HCT116 (cell line): ENCODE results near the gene SYNJ2. TPM values are rescaled to one million over a fixed set of nuclear protein-coding genes. Genes with fewer than 3 reads are reported as not detected.
A peak's percentile ranks its signal among the peaks of the same experiment; 100 is the strongest.

Experiments used
- ATAC-seq: fragments of 200-7000 bp; cut with Tn5 transposase; 2 replicates; pipeline ENCODE4 v1.9.1; 2020; ENCODE audit warnings: mild to moderate bottlenecking, moderate library complexity
- BruUV-seq: library from RNA; stranded (reverse); fragments of 400-500 nt; replicated peaks from 2 replicates; lab custom pipeline; 2021; lab: Mats Ljungman, UMichigan
- CTCF ChIA-PET: fragments of 300-600 bp; sonication (Branson Sonifier 250); formaldehyde crosslinking; loops from one replicate; lab custom pipeline; 2021; ENCODE audit warnings: antibody characterized with exemption; lab: Charles Lee
- POLR2A ChIA-PET: fragments of 300-600, 350-600 bp; sonication (Branson Sonifier 250); formaldehyde crosslinking; loops from one replicate; lab custom pipeline; 2021; ENCODE audit warnings: antibody characterized with exemption; lab: Charles Lee
- RAD21 ChIA-PET, 2 experiments: fragments of 300-600 bp; sonication (Branson Sonifier 250); formaldehyde crosslinking; loops; one replicate each; lab custom pipeline; 2023; ENCODE audit warnings: low total read pairs in 2 of 2; ENCODE audit not compliant: uncharacterized antibody in 2 of 2, unreplicated experiment in 2 of 2, low non-redundant PET in 1 of 2; lab: Charles Lee
- DNase-seq: peaks from one replicate; pipeline ENCODE4 v3.0.0-alpha.2; 2010; ENCODE audit warnings: low read depth, low spot score
- H2AFZ ChIP-seq: fragments of 200-600 bp; shearing (Covaris generic), sonication (generic); 2 replicates; pipeline ENCODE4 v1.6.1; 2017; ENCODE audit warnings: low read depth, mixed run types, mixed read lengths, antibody characterized with exemption, low read length; ENCODE audit not compliant: poor library complexity, severe bottlenecking
- H3K27ac ChIP-seq: 2 replicates; pipeline ENCODE4 v1.5.1; 2012; ENCODE audit warnings: low read depth, low read length
- H3K27me3 ChIP-seq: fragments of 200-600 bp; sonication (generic); 2 replicates; pipeline ENCODE4 v1.6.1; 2016; ENCODE audit warnings: mixed run types, low read length, mixed read lengths; ENCODE audit not compliant: insufficient read depth
- H3K36me3 ChIP-seq, 2 experiments: fragments of 200-500 bp in 1 of 2; fragments of 200-600 bp in 1 of 2; sonication (Bioruptor generic) in 1 of 2; sonication (generic) in 1 of 2; 2 replicates each; pipeline versions ENCODE4 v1.5.1 to v1.6.1; 2014 to 2016; ENCODE audit warnings: low read length in 2 of 2, inconsistent platforms in 1 of 2, mixed read lengths in 1 of 2, mixed run types in 1 of 2; ENCODE audit not compliant: insufficient read depth in 2 of 2, control insufficient read depth in 1 of 2
- H3K4me1 ChIP-seq, 2 experiments: fragments of 200-600 bp in 1 of 2; sonication (generic) in 1 of 2; 2 replicates each; pipeline versions ENCODE4 v1.5.1 to v1.6.1; 2012 to 2017; ENCODE audit warnings: low read length in 2 of 2, inconsistent platforms in 1 of 2, mild to moderate bottlenecking in 1 of 2, mixed read lengths in 1 of 2, mixed run types in 1 of 2, moderate library complexity in 1 of 2; ENCODE audit not compliant: insufficient read depth in 2 of 2, control insufficient read depth in 1 of 2
- H3K4me2 ChIP-seq: fragments of 200-600 bp; sonication (generic); 2 replicates; pipeline ENCODE4 v1.6.1; 2017; ENCODE audit warnings: mixed run types, low read length, mixed read lengths
- H3K4me3 ChIP-seq, 2 experiments: fragments of 200-600 bp in 1 of 2; sonication (generic) in 1 of 2; replicated peaks in 1 of 2; 2 replicates each; pipeline ENCODE4 v1.5.1; 2011 to 2016; ENCODE audit warnings: low read length in 2 of 2, control low read depth in 1 of 2, low read depth in 1 of 2, mild to moderate bottlenecking in 1 of 2, mixed read lengths in 1 of 2, mixed run types in 1 of 2
- H3K79me2 ChIP-seq: fragments of 200-600 bp; sonication (generic); 2 replicates; pipeline ENCODE4 v1.6.1; 2017; ENCODE audit warnings: mild to moderate bottlenecking, mixed run types, low read length, moderate library complexity, mixed read lengths; ENCODE audit not compliant: insufficient read depth
- H3K9ac ChIP-seq: fragments of 200-600 bp; sonication (generic); 2 replicates; pipeline ENCODE4 v1.6.1; 2016; ENCODE audit warnings: low read length, mixed read lengths
- H3K9me2 ChIP-seq: fragments of 200-600 bp; sonication (generic), shearing (Covaris generic); 2 replicates; pipeline ENCODE4 v1.6.1; 2017; ENCODE audit warnings: mixed run types, mild to moderate bottlenecking, moderate library complexity; ENCODE audit not compliant: insufficient read depth
- H3K9me3 ChIP-seq, 2 experiments: fragments of 200-500 bp in 1 of 2; fragments of 200-600 bp in 1 of 2; sonication (Bioruptor generic) in 1 of 2; sonication (generic) in 1 of 2; 2 replicates each; pipeline ENCODE4 v1.6.1; 2014 to 2017; ENCODE audit warnings: low read length in 2 of 2, mixed read lengths in 2 of 2, inconsistent platforms in 1 of 2, low read depth in 1 of 2, mild to moderate bottlenecking in 1 of 2, mixed run types in 1 of 2, moderate library complexity in 1 of 2; ENCODE audit not compliant: control insufficient read depth in 1 of 2, insufficient read depth in 1 of 2
- H4K20me1 ChIP-seq: fragments of 200-600 bp; sonication (generic), shearing (Covaris generic); 2 replicates; pipeline ENCODE4 v1.6.1; 2017; ENCODE audit warnings: mixed run types, mild to moderate bottlenecking, moderate library complexity; ENCODE audit not compliant: insufficient read depth
- ATF3 ChIP-seq: IDR thresholded peaks from 2 replicates; pipeline ENCODE4 v1.6.1; 2012
- CTCF ChIP-seq, 3 experiments: fragments of 200-600 bp in 1 of 3; sonication (generic) in 1 of 3; IDR thresholded peaks in 2 of 3; conservative IDR thresholded peaks in 1 of 3; 2 replicates each; pipeline ENCODE4 v1.5.1; 2012 to 2017; ENCODE audit warnings: low read depth in 2 of 3, low read length in 2 of 3, antibody characterized with exemption in 1 of 3, borderline replicate concordance in 1 of 3, control low read depth in 1 of 3, mild to moderate bottlenecking in 1 of 3, mixed read lengths in 1 of 3, mixed run types in 1 of 3, moderate library complexity in 1 of 3; ENCODE audit not compliant: insufficient read depth in 1 of 3
- POLR2AphosphoS5 ChIP-seq: IDR thresholded peaks from 2 replicates; pipeline ENCODE4 v1.6.1; 2011; ENCODE audit warnings: mild to moderate bottlenecking, low read depth, low read length, moderate library complexity
- RAD21 ChIP-seq: IDR thresholded peaks from 2 replicates; pipeline ENCODE4 v1.6.1; 2012; ENCODE audit warnings: low read depth, mild to moderate bottlenecking
- SIN3A ChIP-seq: IDR thresholded peaks from 2 replicates; pipeline ENCODE4 v1.6.1; 2012; ENCODE audit warnings: low read depth
- SRF ChIP-seq: IDR thresholded peaks from 2 replicates; pipeline ENCODE4 v1.6.1; 2012; ENCODE audit warnings: low read depth
- TCF7L2 ChIP-seq: IDR thresholded peaks from 2 replicates; pipeline ENCODE4 v1.7.0; 2011; ENCODE audit warnings: borderline replicate concordance, inconsistent platforms; ENCODE audit not compliant: insufficient read depth, insufficient read length; ENCODE audit errors: extremely low read depth
- ZNF274 ChIP-seq: fragments of 200-500 bp; sonication (Bioruptor generic); IDR thresholded peaks from 2 replicates; pipeline ENCODE4 v1.6.1; 2014; ENCODE audit warnings: mild to moderate bottlenecking, low read depth, low read length, inconsistent platforms
- intact Hi-C: fragments of 100-400 bp; cut with micrococcal nuclease; formaldehyde crosslinking; loops from 2 replicates; pipeline ENCODE4 v1.10.0; 2022
- total RNA-seq: library from RNA; stranded (reverse); gene quantifications from one replicate; pipeline ENCODE4 v1.2.1, GENCODE V29; 2021; ENCODE audit not compliant: unreplicated experiment

Gene SYNJ2
- total RNA-seq, 1 experiment from 2014 or later, result 23.9 TPM

GRCh38 chr6:158131926-158132325 lies 150.3 kb downstream of the SYNJ2 start:
- ChIA-PET CTCF (interaction anchor here (0.6 to 1.3 kb wide), 3 partner anchors 12 to 375 kb away, joined by 3 to 6 read pairs (median 3); no protein-coding TSS in a partner anchor), POLR2A (interaction anchor here (0.6 kb wide), 1 partner anchor 142 kb away, joined by 3 read pairs; no protein-coding TSS in a partner anchor)

More at GRCh38 chr6:158131926-158132325, 150.3 kb downstream of the SYNJ2 start:
- Histone ChIP-seq H3K4me3 (no peak overlapping the region), H3K4me2 (no peak overlapping the region), H3K9me3 (no peaks in the 10 kb centered on the region), H3K36me3 (no peaks in the 10 kb centered on the region; a peak in 1 of 4 replicates), H2AFZ (no peak overlapping the region), H3K79me2 (no peaks in the 10 kb centered on the region), H3K4me1 (no peaks in the 10 kb centered on the region), H4K20me1 (no peaks in the 10 kb centered on the region), H3K27ac (no peak overlapping the region), H3K9me2 (no peaks in the 10 kb centered on the region), H3K27me3 (no peaks in the 10 kb centered on the region), H3K9ac (no peak overlapping the region)
- DNase-seq, result no peak
- TF ChIP-seq TCF7L2, result no peak
- peak; percentile 41 to 63 (median 60); a peak in 5 of 6 replicates for TF ChIP-seq CTCF (IDR thresholded peaks at IDR 0.05 in 2 of 3, conservative IDR thresholded peaks at IDR 0.05 in 1 of 3; ENCODE audit: borderline replicate concordance in 1 of 3, insufficient read depth in 1 of 3, low read depth in 2 of 3, low read length in 2 of 3)
- peak; percentile 64 for TF ChIP-seq RAD21
- TF ChIP-seq ATF3, result no peak
- TF ChIP-seq POLR2AphosphoS5, result no peak
- no peak for TF ChIP-seq ZNF274
- no peak for TF ChIP-seq SRF
- no peak for TF ChIP-seq SIN3A
- ATAC-seq, result peak; percentile 85
- intact Hi-C loops, result loop anchor here (5.0 to 10.0 kb wide), 2 partner anchors 375 to 817 kb away; no protein-coding TSS in a partner anchor
- RAD21 ChIA-PET, result interaction anchor here in 1 of 2 experiments (1.0 kb wide), 1 partner anchor 254 kb away, joined by 4 read pairs; no protein-coding TSS in a partner anchor
- BruUV-seq, result no TSS peak
